Measurements from ENCODE around the gene FAM199X.
"Not testable (repeated sequence)": the region's sequence is repeated elsewhere in the genome, so short reads cannot be mapped to it uniquely, and the experiment has no call there.

The FAM199X gene

GRCh38 chrX:104211187-104211586 lies 44.9 kb downstream of the FAM199X start:
- H3K4me3 ChIP-seq = no peak overlapping the region
- no peak for DNase-seq (ENCODE audit: low spot score in 2 of 2)
- no peaks in the 10 kb centered on the region for H3K27me3 ChIP-seq (ENCODE audit: low read depth)
- in situ Hi-C loops (cut with MboI; ENCODE audit: low sequenced_read_pairs) = no loop called here
- no peaks in the 10 kb centered on the region for H3K9me3 ChIP-seq
- H3K36me3 ChIP-seq (replicated peaks) = no peaks in the 10 kb centered on the region
- H3K4me1 ChIP-seq = no peaks in the 10 kb centered on the region

GRCh38 chrX:104230060-104230459 lies 63.8 kb downstream of the FAM199X start:
- H3K9me3 ChIP-seq; H3K4me1 ChIP-seq; in situ Hi-C loops (cut with MboI; ENCODE audit: low sequenced_read_pairs); H3K36me3 ChIP-seq (replicated peaks); DNase-seq (ENCODE audit: low spot score in 2 of 2); H3K27me3 ChIP-seq (ENCODE audit: low read depth); H3K4me3 ChIP-seq: not testable (repeated sequence)

Measured in HAP-1 (cell line).